Smooth muscle cell (in vitro differentiated cells): Measurements from ENCODE around the gene FN1. TPM values are rescaled to one million over a fixed set of nuclear protein-coding genes. Genes with fewer than 3 reads are reported as not detected.
A peak's percentile ranks its signal among the peaks of the same experiment; 100 is the strongest.

ENCODE experiments used
- DNase-seq: peaks from one replicate; lab custom pipeline; 2025; ENCODE audit not compliant: unreplicated experiment; lab: John Stamatoyannopoulos, UW
- H2AFZ ChIP-seq: fragments of 200-600 bp; sonication (generic); 2 replicates; pipeline ENCODE4 v1.6.0; 2016; ENCODE audit warnings: antibody characterized with exemption, low read depth, mild to moderate bottlenecking
- H3F3A ChIP-seq: fragments of 200-600 bp; sonication (generic); 2 replicates; pipeline ENCODE4 v1.6.0; 2017; ENCODE audit warnings: antibody characterized with exemption, low read depth
- H3K27ac ChIP-seq: fragments of 200-600 bp; sonication (generic); 2 replicates; pipeline ENCODE4 v1.5.1; 2016; ENCODE audit warnings: low read depth, mild to moderate bottlenecking
- H3K27me3 ChIP-seq: fragments of 200-600 bp; sonication (generic); 2 replicates; pipeline ENCODE4 v1.6.1; 2016; ENCODE audit warnings: low read depth, mild to moderate bottlenecking
- H3K36me3 ChIP-seq: fragments of 200-600 bp; sonication (generic); 2 replicates; pipeline ENCODE4 v1.5.1; 2016; ENCODE audit warnings: low read depth
- H3K4me1 ChIP-seq: fragments of 200-600 bp; sonication (generic); 2 replicates; pipeline ENCODE4 v1.5.1; 2016; ENCODE audit warnings: low read depth
- H3K4me2 ChIP-seq: fragments of 200-600 bp; sonication (generic); 2 replicates; pipeline ENCODE4 v1.6.0; 2016; ENCODE audit warnings: mild to moderate bottlenecking
- H3K4me3 ChIP-seq: fragments of 200-600 bp; sonication (generic); 2 replicates; pipeline ENCODE4 v1.5.1; 2016; ENCODE audit warnings: mild to moderate bottlenecking
- H3K79me2 ChIP-seq: fragments of 200-600 bp; sonication (generic); 2 replicates; pipeline ENCODE4 v1.6.0; 2016; ENCODE audit warnings: low read depth, mild to moderate bottlenecking
- H3K9ac ChIP-seq: fragments of 200-600 bp; sonication (generic); 2 replicates; pipeline ENCODE4 v1.6.0; 2016; ENCODE audit warnings: low read depth
- H3K9me3 ChIP-seq: fragments of 200-600 bp; sonication (generic); replicated peaks from 2 replicates; pipeline ENCODE4 v1.5.1; 2016; ENCODE audit warnings: low read depth
- H4K20me1 ChIP-seq: fragments of 200-600 bp; sonication (generic); 2 replicates; pipeline ENCODE4 v1.6.0; 2016; ENCODE audit warnings: low read depth
- WGBS: methylation state at CpG from one replicate; pipeline ENCODE4 v1.1.7; 2016; ENCODE audit warnings: low lambda C conversion rate; 5-methylcytosine and 5-hydroxymethylcytosine counted together
- polyA plus RNA-seq: library from polyadenylated mRNA; unstranded; fragments of >200 nt; fragmentation: Nextera tagmentation; extraction: Ambion mirVana; gene quantifications from 2 replicates; pipeline ENCODE4 v1.2.1, GENCODE V29; 2016
- total RNA-seq: library from RNA; depleted of rRNA; stranded (reverse); fragments of >200 nt; gene quantifications from 2 replicates; pipeline ENCODE4 v1.2.3, GENCODE V29; 2014
- TF ChIP-seq, protein P1 (sequence below): fragments of 200-600 bp; sonication (generic); IDR thresholded peaks from 2 replicates; pipeline ENCODE4 v1.5.1; 2017; ENCODE audit warnings: borderline replicate concordance, mild to moderate bottlenecking, antibody characterized with exemption; ENCODE audit not compliant: insufficient read depth, poor library complexity, severe bottlenecking

The FN1 gene
- total and polyA plus RNA-seq, 2 experiments from 2014 or later: 10,917 to 21,295 TPM

DNA sequence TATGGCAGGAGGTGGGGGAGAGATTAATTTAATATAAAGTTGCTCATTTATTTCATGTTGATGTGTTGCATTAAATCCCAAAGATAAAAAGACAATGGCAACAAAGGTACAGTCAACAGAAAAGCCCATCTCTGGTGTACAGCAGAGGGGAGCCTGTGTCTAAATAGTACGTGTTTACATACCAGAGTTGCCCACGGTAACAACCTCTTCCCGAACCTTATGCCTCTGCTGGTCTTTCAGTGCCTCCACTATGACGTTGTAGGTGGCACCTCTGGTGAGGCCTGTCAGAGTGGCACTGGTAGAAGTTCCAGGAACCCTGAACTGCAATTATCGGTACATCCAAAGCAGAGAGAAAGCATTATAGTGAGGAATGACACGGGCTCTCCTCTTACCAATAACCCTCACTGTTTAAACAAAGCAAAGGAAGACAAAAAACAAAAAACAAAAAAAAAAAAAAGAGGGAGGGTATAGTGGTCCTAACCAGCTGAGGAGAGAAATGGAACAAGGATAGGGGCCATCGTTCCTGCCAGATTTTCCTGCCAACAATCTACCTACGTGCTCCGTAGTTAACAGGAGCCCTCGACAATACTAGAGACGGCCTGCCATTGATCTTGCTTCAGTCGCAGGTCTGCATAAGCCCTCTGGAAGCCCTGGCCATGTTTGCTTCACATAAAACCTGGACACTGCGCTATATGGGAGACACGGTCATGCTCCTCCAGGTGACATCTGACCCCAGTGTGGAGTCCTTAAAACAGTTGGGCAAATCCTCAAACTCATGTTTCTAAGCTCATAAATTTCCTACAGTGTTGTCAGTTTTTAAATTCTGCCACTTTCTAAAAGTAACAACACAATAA, 65.5 kb downstream of the FN1 start:
- peaks cover 6% of the 10 kb centered on the region for H3K79me2 ChIP-seq
- H3K4me3 ChIP-seq: no peak overlapping the region
- no peaks in the 10 kb centered on the region for H3K27me3 ChIP-seq
- no peak overlapping the region for H3K9ac ChIP-seq
- H3K4me2 ChIP-seq: no peak overlapping the region
- H3K4me1 ChIP-seq: no peaks in the 10 kb centered on the region
- TF ChIP-seq, protein P1, sequence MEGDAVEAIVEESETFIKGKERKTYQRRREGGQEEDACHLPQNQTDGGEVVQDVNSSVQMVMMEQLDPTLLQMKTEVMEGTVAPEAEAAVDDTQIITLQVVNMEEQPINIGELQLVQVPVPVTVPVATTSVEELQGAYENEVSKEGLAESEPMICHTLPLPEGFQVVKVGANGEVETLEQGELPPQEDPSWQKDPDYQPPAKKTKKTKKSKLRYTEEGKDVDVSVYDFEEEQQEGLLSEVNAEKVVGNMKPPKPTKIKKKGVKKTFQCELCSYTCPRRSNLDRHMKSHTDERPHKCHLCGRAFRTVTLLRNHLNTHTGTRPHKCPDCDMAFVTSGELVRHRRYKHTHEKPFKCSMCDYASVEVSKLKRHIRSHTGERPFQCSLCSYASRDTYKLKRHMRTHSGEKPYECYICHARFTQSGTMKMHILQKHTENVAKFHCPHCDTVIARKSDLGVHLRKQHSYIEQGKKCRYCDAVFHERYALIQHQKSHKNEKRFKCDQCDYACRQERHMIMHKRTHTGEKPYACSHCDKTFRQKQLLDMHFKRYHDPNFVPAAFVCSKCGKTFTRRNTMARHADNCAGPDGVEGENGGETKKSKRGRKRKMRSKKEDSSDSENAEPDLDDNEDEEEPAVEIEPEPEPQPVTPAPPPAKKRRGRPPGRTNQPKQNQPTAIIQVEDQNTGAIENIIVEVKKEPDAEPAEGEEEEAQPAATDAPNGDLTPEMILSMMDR: no peak
- H3F3A ChIP-seq: peaks cover 94% of the 10 kb centered on the region
- 76% methylated on average over 14 of the region's 14 CpGs for WGBS
- peak overlapping the region; percentile 84 for H3K27ac ChIP-seq
- H3K36me3 ChIP-seq: peaks cover 79% of the 10 kb centered on the region
- H4K20me1 ChIP-seq: peaks cover 100% of the 10 kb centered on the region
- H3K9me3 ChIP-seq: no peaks in the 10 kb centered on the region
- no peak for DNase-seq
- H2AFZ ChIP-seq: no peak overlapping the region

DNA sequence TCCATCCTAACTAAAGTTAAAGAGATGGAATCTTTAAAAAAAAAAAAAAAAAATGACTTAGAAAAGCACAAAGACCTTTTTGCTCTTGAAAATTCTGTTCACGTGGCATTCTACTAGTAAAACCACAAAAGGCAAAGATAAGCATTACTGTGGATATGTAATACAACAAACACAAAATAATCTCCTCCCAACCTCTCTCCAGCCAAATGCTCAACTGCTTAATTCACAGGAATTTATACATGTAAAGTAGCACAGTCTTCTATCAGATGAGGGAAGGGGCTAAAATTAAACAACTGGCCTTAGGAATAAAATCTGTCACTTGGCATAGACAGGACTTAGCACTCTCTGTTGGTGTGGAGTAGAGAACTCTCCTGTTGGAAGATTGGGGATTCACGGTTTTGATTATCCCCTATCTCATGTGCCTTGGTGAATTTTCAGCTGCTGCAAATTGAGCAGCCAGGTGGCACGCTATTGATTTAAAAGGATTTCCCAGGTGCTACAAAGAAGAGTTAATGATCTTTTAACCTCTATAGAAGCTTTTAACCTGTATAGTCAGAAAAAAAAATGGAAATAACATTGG, 66.6 kb downstream of the FN1 start:
- H3K27ac ChIP-seq: peak overlapping the region; percentile 84
- H3K27me3 ChIP-seq: no peaks in the 10 kb centered on the region
- no peak overlapping the region for H3K4me3 ChIP-seq
- H2AFZ ChIP-seq: no peak overlapping the region
- no peak for DNase-seq
- H3K36me3 ChIP-seq: peaks cover 79% of the 10 kb centered on the region
- peaks cover 6% of the 10 kb centered on the region for H3K79me2 ChIP-seq
- no peak overlapping the region for H3K4me2 ChIP-seq
- H4K20me1 ChIP-seq: peaks cover 100% of the 10 kb centered on the region
- H3K9ac ChIP-seq: no peak overlapping the region
- H3K9me3 ChIP-seq: no peaks in the 10 kb centered on the region
- H3K4me1 ChIP-seq: no peaks in the 10 kb centered on the region
- TF ChIP-seq, protein P1: no peak
- 64% methylated on average over 3 of the region's 3 CpGs for WGBS
- H3F3A ChIP-seq: peaks cover 94% of the 10 kb centered on the region

DNA sequence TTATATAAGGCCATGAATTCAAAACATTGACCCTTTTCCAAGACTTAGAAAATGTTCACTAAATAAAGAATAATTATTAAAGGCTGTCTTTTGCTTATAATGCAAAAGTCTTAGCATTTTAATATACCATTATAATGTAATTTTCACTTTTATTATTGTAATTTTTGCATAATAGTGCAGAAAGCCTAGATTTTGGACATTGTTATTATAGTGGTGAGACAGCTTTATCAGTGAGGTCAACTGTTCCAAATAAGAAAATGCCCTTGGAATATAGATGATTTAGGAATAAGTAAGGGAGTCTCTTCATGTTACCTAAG, 67.4 kb downstream of the FN1 start:
- TF ChIP-seq, protein P1: no peak
- H3K27me3 ChIP-seq: no peaks in the 10 kb centered on the region
- no peaks in the 10 kb centered on the region for H3K9me3 ChIP-seq
- H2AFZ ChIP-seq: no peak overlapping the region
- no peak overlapping the region for H3K9ac ChIP-seq
- peaks cover 82% of the 10 kb centered on the region for H3K36me3 ChIP-seq
- DNase-seq: no peak
- no peak overlapping the region for H3K4me3 ChIP-seq
- peaks cover 100% of the 10 kb centered on the region for H4K20me1 ChIP-seq
- H3K27ac ChIP-seq: peak overlapping the region; percentile 84
- H3K4me2 ChIP-seq: no peak overlapping the region
- H3K4me1 ChIP-seq: no peaks in the 10 kb centered on the region
- peaks cover 6% of the 10 kb centered on the region for H3K79me2 ChIP-seq
- H3F3A ChIP-seq: peaks cover 94% of the 10 kb centered on the region
